HG03025 (cell line): ENCODE results near the gene STAG2.

Experiments
- ATAC-seq: cut with Tn5 transposase; IDR thresholded peaks from one replicate; pipeline ENCODE4 v1.9.1; 2021; ENCODE audit warnings: mild to moderate bottlenecking, moderate library complexity; ENCODE audit not compliant: unreplicated experiment, low FRiP score

Gene STAG2

DNA sequence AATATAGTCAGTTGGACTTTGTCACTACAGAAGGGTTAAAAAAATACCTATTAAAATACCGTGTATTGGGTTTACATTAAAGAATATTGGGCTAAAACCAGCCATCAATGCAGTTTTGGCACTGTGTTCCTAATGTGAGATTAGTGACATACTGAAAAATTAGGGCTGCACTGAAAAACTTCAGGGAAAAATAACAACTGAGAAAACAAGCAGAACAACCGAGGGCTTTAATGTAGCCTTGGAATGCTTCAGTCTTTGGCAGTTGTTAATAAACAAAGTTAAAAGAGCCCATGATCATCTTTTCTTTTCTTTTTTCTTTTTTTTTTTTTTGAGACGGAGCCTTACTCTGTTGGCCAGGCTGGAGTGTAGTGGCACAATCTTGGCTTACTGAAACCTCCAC is 12.4 kb downstream of the STAG2 start:
- no peak for ATAC-seq

DNA sequence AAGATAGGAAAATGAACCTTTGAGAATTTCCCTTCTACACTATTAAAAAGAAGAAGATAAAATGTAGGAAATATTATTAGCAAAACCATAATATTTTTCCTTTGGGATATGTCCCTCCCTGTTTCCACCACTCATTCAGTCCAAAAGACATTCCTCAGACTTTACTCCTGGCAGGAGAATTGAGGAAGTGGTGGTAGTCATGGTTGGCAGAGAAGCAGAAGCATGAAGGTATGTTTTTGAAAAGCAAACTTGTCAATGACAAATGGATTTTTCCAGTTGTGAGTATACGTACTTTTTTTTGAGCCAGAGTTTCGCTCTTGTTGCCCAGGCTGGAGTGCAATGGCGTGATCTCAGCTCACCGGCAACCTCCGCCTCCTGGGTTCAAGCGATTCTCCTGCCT is 13.7 kb downstream of the STAG2 start:
- no peak for ATAC-seq

DNA sequence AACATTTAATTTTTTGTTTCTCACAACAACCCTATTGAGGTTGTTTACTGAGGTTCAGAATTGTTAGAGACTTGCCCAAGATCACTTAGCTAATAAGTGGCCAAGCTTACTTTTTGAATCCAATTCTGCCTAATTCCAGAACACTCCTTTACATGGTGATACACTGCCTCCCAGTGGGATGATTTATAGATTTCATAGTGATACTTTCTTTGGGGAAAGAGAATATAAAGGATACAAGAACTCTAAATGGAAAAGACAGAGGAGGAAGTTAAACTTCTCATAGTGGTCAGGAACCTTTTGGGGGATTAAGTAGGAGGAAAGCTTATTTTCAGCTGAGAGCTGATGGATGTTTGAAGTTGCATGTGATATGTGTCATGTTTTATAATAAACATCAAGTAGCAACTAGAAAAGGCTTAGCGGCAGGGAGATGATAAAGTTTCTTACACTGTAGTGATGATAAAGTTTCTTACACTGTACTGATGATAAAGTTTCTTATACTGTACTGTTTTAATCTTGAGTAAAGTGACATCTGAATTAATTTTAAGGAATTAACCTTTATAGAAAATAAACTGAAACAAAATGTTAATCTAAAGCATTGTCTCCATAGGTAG is 15.3 kb downstream of the STAG2 start:
- ATAC-seq: no peak

DNA sequence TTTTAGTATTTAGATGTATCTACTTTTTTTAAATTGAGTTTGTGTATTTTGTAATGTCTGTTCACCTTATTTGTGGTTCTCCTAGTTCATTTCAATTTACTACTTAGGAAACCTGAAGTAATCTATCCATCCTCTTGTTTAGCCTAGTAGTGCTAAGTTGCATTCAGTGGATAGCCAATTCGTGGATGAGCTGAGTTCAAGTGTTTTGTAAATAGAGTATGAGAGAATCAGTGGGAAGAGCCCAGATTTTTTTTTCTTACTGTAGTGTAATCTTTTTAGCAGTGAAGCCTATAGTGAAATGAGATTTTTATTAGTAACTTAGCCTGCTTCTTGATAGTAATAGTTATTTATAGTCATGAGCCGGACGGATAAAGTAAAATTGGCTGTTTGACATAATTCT is 21.7 kb downstream of the STAG2 start:
- ATAC-seq: no peak

DNA sequence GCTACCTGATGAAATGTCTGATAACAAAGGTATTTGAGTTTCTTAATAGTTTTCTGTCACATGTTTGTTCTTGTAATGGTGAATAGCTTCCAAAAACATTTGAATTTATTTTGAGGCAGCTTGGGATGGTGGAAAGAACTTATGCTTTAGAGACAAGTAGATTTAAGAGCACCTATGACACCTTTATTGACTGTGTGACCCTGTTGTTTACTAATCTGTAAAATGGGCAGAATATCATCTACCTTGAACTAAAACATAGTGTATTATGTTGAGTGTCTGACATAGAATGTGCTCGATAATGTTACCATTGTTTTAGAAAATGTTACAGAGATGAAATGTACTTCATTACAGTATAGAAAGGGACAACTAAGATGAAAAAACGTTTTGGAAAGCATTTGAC is 24.9 kb downstream of the STAG2 start:
- no peak for ATAC-seq

DNA sequence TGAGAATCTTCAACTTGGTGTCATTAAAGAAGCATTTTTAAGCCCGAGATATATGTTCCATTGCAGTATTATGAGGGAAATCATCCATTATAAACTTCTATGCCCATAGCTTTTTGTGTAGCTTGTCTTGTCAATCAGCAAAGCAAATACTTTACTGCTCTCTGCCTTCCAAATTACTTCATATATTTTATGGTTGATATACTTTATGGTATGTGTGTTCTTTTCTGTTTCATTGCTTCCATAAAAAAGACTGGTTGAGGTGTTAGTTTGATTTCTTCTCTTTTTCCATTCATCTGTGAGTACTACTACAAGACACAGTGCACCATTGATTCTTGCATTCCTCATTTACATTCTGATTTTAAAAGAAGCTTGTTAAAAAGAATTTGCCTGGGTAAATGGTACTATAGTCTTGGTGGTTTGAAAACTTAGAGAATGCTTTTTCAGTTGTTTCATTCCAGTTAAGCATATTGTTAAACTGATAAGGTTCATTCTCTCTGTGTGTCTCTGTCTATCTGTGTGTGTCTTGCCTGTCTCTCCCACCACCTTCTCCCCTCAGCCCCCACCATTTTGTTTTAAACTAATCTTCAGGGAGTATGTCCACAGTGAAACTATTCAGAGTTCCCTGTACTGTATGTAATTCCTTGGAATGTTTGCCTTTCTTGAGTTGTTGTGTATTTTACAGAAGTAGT is 27.1 kb downstream of the STAG2 start:
- no peak for ATAC-seq

DNA sequence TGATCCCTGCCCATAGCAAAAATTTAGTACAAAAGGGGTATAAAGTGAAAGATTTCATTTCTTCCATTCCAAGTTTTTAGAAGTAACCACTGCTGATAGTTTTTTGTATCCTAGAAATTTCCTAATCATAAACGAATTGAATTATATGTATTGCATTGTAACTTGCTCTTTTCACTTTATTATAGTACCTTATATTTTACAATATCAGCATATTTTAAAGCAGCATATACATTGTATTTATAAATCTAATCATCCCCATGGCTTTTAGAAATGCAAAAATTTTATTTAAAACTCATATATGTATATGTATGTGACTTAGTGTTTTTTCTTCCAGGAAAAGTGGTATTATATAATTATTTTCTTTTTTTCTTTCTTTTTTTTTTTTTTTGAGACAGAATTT is 27.7 kb downstream of the STAG2 start:
- no peak for ATAC-seq

DNA sequence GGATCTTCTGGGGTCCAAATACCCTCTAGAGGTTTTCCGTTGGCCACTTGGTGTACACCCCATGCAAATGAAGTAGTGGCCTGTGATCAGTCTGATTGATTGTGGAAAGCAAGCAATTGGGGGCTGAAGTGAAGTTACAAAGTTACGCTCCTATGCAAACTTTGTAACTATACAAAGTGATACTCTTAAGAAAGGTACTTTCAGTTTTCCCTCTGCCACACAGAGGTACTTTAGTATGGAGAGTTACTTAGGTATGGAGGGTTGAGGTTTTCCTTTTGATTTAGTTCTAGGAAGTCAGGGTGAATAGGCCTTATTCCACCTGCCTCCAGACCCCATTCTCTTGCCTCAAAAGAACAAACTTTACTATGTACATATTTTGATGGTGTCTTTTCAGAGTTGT is 28.7 kb downstream of the STAG2 start:
- no peak for ATAC-seq

DNA sequence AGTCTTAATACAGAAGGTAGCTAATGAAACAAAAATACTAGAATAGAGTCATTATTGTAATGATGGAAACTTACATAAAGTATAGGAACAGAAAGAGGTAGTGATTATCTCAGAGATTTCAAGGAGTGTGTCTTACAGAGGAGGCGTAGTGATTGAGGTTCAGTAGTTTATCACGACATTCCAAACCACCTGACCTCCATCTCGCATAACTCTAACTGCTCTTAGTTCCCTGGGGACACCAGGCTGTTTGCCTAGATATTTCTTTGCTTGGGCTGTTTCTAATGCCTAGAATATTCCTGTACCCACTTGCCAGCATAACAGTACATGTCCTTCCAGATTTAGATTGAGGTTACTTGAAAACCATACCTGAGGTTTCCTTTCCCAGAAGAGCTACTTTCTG is 29.1 kb downstream of the STAG2 start:
- ATAC-seq: no peak

DNA sequence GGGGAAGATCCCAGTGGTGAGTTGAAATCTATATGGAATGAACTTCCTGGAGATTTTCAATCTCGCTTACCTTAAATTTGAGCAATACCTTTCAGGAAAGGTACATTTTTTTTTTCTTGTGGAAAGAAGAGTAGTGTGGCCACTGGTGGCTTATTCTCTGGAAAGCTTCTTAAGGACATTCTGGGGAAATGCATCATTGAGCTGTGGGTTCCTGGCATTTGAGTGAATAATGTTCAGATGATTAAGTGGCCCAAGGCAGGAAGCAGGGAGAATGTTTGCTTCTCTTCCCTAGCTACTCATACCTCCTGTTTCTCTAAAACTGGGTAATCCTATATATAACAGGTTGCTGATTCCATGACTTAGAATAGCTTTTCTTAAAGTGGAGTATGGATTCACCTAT is 31.8 kb downstream of the STAG2 start:
- ATAC-seq: no peak

DNA sequence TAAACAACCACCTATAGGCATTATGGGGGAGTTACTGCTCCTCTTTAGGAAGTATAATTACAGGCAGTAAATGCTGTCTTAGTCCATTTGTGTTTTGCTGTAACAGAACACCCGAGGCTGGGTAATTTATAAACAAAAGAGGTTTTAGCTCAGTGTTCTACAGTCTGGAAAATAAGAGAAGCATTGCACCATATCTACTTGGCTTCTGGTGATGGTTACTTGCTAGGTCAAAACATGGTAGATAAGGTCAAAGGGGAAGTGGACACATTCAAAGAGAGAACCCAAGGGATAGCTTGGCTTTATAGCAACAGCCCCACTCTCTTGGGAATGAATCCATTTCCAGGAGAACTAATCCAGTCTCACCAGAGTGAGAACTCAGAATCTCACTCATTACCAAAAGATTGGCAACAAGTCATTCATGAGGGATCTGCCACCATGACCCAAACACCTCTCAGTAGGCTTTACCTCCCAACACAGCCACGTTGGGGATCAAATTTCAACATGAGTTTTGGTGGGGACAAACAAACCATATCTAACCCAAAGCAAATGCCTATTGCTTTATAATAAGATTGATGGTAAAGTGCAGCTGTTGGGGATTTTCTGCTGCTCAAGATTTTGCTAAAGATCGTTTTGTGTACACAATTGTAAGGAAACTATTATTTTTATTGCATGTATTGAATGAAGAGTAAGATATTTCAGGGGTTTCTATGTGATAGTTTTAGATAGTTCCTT is 32.6 kb downstream of the STAG2 start:
- ATAC-seq: no peak

DNA sequence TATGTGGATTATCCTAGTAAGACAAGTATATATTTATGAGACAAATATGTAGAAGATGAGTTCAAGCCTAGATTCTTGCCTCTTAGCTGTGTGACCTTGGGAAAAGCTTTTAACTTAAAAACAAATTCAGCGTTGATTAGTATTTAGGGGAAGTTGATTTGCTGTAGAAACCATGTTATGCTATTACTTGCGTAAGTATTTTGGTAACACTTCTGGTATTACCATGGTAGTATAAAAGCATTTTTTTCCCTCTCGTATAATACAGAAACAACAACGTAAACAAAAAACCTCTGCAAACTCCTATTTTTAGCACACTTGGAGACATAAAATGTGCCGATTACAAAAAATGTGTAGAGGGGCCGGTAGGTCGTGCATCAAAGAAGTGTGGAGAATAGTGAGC is 33.2 kb downstream of the STAG2 start:
- no peak for ATAC-seq

DNA sequence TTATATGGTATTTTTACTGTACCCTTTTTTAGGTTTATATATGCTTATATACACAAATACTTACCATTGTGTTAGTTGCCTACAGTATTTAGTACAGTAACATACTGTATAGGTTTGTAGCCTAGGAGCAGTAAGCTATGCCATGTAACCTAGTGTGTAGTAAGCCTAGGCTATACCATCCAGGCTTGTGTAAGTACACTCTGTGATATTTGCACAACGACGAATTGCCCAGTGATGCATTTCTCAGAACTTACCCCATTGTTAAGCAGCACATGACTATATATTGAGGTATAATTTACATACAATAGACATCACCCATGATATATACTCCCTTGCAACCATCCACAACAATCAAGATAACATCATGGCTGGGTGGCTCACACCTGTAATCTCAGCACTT is 40.1 kb downstream of the STAG2 start:
- no peak for ATAC-seq

DNA sequence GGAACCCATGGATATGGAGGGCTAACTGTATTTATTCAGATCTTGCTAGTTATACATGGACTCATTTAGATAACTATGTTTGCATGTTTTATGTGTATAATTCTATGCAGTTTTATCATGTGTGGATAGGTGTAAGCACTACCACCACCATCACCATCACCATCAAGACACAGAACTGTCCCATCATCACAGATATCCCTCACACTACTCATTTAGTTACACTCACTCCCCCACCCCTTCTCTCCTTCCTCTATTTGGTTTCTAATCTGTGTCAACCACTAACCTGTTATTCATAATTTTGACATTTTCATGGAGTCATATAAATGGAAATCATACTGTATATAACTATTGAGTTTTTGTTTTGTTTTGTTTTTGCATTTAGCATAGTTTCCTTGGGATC is 43.7 kb downstream of the STAG2 start:
- ATAC-seq: no peak

DNA sequence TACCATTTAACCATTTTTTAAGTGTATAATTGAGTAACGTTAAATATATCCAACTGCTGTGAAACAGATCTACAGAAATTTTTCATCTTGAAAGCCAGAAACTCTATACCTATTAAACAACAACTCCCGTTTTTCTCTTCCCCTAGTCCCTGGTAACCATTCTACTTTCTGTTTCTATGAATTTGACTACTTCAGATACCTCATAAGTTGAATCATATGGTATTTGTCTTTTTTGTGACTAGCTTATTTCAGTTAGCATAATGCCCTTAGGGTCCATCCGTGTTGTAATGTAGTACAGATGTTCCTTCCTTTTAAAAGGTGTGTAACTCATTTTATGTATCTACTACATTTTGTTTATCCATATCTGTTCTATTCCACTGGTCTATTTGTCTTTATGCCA is 48.7 kb downstream of the STAG2 start:
- ATAC-seq: no peak

DNA sequence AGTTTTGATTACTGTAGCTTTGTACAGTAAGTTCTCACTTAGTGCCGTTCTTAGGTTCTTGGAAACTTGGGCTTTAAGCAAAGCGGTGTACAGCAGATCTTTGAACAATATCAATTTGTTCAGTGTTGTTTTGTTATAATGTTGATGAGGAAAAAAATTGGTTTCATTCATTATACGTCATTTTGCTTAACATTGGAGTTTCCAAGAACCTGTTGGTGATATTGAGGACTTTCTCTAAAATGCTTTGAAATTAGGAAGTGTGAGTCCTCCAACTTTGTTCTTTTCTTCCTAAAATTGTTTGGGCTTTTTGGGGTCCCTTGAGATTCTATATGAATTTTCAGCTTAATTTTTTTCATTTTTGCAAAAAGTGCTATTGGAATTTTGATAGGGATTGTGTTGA is 49.1 kb downstream of the STAG2 start:
- no peak for ATAC-seq

DNA sequence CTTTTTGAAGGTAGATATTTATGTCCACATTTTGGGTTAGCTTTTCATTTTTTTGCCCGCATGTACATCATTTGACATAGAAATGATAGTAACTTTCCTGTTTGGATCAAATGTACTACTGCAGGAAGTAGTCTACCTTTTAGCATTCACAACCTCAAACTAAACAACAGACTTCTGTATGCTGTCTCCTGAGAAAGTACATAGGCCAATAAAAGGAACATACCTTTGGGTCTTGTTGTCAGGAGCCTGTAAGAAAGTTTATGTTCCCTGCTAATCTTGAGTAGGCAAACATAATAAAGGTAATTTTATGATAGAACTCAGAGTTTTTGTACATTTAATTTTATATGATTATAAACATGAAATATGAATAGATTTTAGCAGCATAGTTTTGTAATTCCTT is 54.2 kb downstream of the STAG2 start:
- no peak for ATAC-seq

DNA sequence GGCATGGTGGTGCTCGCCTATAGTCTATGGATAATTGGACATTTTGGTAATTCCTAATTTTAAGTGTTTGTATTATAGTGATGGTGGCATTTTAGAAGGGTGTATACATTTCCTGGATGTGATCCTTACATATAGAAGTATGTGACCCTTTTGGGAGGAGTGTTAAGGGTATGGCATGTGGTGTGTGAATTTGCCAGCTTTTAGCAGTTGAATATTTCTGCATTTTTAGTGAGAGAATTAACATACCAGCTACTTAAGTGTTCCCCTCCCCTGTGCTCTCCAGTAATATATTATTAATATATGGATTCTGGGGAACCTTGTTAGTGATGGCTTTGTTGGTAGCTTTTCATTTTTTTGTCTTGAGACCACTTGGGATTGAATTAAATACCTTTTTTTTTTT is 55.3 kb downstream of the STAG2 start:
- no peak for ATAC-seq

DNA sequence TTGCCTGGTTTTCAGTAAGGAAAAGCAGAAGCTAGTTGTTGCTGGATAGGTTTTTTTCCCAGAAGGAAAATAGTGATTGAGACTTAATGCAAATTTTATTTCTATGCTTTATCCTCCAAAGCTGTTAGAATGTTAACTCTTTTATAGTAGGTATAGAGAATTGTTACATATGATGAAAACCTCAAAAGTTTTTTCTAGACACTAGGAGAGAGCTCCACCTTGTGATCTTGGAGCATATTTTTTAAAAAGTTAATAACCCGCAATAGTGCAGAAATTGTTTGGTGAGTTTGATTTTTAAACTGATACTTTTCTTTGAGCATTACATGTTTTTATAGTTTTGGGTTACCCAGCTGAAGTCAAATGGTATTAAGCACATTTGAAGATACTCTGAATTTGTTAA is 56.5 kb downstream of the STAG2 start:
- ATAC-seq: no peak

DNA sequence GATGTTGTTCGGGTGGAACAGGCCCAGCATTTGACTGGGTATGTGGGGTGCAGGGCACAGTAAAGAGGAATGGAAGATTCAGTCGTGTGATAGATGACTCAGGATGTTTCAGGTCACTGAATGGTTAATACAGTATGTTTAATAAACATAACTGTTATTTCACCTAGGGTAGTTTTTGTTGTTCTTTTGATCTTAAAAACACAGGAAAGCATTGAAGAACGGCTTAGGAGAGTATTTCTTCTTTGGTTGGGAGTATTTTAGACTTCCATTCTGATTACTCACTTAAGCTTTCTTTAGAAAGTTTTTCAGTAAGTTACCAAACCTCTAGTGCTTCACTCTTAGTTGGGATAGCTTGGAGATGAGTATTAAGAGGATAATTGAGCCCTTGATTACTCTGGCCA is 62.3 kb downstream of the STAG2 start:
- no peak for ATAC-seq

DNA sequence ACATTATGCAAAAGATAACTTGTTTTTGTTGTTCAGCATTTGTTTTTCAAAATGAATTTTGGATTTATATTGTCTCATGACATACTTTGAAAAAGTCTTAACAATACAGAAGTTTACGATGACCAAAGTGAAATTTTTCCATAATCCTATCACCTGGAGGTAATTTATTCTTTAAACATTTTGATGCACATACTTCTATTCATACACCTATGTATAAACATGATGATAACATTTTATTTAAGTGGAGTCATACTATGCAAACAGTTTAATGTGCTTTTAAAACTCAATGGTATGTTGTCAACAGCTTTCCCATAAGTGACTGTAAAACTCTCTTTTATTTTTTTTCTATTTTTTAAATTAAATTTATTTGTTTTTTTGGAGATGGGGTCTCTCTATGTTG is 65.0 kb downstream of the STAG2 start:
- ATAC-seq: no peak

DNA sequence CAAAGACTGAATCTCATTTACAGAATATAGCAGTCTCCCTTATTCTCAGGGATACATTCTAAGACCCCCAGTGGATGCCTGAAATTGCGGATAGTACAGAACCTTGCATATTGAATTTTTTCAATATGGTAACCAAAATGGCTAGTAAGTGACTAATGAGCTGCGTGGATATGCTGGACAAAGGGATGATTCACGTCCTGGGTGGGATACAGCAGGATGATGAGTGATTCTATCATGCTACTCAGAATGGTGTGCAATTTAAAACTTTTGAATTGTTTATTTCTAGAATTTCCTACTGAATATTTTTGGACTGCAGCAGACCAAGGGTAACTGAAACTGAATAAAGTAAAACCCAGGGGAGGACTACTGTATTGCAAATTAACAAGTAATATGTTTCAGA is 66.7 kb downstream of the STAG2 start:
- no peak for ATAC-seq
